Stimulated activated CD8-positive, alpha-beta memory T cell treated with anti-CD3 and anti-CD28 coated beads, Interleukin-15, amount 100 ng/mL, for 48 hours (primary cell): ENCODE measurements around the gene CTAGE1.

Experiments used
- DNase-seq, 2 donors: peaks; one replicate each; pipeline ENCODE4 v3.0.0-alpha.2; 2020; ENCODE audit warnings: low read depth in 2 of 2

Gene CTAGE1

DNA sequence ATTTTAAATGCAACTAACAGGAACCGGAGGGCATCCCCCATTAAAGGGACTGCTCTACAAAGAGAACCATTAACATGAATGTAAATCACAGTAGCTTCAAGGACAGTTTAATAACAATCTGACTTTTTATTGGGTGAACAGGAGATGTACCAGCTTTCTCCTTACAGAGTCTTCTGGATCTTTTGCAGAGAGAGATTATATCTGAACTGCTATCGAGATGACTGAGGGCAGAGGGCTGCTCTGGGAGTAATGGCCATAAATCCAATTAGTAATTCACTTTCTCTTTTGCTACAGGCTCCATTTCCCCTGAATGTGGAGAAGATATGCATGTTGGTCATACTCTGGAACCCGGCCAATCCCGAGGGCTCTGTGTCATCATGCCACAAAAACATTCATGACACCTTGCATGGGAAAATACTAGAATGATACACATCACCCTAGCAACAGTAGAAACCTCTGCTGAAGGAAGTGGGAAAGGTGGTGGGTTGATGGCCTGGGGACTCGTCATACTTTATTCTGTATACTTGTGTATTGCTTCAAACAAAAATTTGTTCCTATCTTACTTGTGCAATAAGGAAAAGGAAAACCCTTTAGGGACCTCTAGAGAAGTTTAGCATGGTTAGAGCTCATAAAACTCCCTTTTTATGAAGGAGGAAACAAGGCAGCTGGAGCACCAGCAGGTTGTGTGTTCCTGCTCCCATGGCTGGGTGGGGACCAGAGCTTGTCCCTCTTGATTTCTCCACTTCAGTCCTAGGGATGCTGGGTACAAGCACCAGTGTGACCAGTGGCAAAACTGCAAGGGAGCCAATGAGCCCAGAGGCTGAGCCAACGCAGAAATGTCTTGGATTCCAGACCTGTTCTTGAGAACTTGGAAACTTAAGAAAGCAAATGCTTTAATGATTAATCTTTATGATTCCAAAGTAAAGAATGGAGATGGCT lies 26.0 kb downstream of the CTAGE1 start:
- DNase-seq = peak; percentile 20 to 35

DNA sequence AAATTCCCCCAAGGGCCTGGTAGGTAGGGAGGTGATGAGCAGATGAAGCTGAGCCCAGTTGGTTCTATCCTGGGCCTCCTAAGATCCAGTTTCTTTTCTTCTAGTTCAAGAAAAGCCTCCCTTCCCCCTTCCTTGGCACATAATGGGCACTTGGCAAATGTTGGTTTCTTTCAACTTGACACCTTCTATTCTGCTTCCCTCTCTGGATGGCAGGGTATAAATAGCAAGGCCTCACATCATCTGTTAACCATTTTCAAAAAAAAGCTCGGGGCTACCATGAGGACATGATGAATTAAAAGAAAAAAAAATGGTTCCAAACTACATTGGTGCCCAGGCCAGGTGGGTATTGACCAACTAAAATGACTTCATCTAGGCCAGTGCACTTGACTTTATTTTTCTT lies 29.9 kb downstream of the CTAGE1 start:
- no peak for DNase-seq

GRCh38 chr18:22387364-22387763 lies 30.4 kb downstream of the CTAGE1 start:
- DNase-seq = no peak

DNA sequence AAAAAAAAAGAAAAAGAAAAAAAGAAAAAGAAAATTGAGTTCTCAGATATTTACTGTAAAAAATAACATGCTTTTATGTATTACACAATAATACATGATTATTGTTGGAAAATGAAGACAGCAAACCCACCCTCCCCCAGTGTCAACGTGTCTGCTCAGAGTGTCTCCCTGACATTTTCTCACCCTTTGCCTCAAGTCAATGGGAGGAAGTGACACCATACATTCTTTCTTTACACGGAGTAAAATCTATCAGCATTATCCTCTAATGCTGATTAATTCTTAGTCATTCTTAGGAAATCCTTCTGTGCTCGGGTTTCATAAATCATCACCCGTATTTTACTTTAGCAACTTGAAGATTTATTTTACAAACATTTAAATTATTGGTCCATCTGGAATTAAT lies 32.0 kb downstream of the CTAGE1 start:
- DNase-seq = no peak

DNA sequence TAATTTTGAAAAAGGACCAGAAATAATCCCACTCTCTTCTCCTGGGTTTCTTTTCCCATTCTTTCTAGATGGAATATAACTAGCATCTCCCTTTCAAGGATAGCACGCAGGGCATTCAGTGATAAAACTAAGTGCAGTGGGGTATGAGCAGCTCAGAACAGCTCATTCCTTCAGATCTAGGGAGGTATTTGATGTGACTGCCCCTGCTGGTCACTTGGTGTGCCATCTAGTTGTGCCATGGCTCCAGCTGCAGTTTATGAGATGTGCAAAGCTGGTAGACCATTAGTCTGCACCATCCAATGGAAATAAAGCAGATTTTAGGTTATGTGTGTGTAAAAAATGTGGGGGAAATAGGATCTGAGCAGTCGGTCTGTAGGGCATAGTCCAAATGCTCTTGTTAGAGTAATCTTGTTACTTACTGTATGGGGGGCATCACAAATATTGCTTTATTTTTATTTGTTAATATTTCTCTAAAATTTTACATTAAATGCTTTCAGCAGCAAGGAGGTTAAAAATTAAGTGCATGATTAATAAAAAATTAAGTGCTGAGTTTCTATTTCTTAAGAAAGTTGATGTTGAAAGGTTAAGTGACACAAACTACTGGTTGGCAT lies 38.9 kb downstream of the CTAGE1 start:
- DNase-seq = no peak

DNA sequence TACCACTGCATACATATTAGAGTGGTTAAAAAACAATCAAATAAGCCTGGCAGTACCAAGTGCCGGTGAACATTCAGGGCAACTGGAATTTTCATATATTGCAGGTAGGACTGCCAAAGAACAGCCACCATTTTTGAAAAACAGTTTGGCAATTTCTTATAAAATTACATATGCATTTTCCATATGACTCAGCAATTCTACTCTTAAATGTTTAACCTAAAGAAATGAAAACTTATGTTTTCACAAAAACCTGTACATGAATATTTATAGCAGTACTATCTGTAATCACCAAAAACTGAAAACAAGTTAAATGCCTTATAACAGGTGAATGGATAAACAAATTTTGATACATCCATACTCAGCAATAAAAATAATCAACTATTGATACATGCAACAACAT lies 39.9 kb downstream of the CTAGE1 start:
- DNase-seq = no peak

DNA sequence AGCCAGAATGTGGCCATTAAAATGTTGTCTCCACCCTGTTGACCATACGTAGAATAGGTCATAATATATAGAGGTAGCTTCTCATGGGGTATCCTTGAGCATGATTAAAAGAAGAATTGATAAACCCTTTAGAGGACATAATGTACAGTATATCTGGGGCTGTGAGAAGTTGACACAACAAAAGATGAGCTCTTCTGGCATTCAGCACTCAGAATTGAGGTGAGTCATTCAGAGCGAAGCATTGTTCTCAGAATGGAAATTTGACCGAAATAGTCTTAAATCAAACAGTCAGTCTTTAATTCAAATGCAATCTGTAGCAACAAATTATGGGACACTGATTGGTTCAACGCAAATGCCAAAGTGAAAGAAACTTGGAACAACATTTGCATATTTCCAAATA lies 47.3 kb downstream of the CTAGE1 start:
- DNase-seq = no peak

DNA sequence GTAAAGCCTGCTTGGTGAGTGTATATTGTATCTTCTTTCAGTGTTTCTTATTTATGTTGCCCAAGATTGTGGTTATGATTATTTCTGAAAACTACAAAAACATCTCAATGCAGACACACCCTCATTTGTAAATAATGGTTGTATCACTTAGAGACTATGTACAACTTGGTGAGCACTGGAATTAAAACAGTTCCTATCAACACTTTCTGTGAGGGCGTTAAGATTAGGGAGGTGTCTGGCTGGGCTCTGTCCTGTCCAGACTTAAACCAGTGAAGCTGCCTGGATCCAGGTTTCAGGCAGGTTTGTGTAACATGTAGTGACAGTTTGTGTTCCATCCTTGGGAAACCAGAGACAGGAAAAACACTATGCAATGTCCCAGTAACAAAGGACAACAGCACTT lies 49.7 kb downstream of the CTAGE1 start:
- DNase-seq = no peak

DNA sequence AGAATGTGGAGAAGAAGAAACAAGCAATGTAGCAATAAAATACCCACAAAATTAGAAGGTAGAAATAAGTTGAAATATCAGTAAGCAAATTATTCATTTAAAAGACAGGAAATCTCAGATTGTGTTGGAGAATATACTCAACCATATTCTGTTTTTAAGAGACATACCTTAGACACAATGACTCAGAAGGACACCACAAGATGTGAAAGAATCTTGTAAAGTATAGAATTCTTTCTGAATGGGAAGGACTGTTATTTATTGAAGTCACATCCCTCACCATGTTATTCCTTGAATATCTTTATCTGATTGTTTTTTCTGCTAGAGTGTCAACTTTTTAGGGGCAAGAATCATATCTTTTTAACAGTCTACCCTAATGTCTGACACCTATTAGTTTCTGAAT lies 50.4 kb downstream of the CTAGE1 start:
- DNase-seq = no peak

DNA sequence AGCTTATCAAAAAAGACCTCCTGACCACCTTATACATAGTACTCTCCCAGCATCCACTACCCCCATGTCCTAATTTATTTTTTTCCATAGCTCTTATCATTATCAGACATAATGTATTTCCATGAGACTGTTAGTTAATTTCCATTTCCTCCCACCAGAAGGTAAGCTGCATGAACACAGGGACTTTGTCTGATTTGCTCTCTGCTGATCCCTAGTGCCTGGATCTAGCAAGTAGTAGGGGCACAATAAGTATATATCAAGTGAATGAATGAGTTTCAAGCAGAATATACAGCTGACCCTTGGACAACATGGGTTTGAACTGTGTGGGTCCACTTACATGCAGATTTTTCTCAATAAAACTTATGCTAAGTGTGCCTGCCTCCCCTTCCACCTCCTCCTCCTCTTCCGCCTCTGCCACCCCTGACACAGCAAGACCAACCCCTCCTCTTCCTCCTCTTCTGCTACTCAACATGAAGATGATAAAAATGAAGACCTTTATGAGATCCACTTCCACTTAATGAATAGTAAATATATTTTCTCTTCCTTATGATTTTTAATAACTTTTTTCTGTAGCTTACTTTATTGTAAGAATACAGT lies 53.8 kb downstream of the CTAGE1 start:
- DNase-seq = no peak
